PFSK-1 (cell line): ENCODE results near the gene ARHGEF2.

Experiments
- POLR2AphosphoS5 ChIP-seq: IDR thresholded peaks from 2 replicates; pipeline ENCODE4 v1.6.1; 2012; ENCODE audit warnings: low read depth, mild to moderate bottlenecking, control low read depth, low read length, moderate library complexity
- SIN3A ChIP-seq: IDR thresholded peaks from 2 replicates; pipeline ENCODE4 v1.6.1; 2012; ENCODE audit warnings: mild to moderate bottlenecking, low read length, moderate library complexity, borderline replicate concordance; ENCODE audit not compliant: insufficient read depth

DNA sequence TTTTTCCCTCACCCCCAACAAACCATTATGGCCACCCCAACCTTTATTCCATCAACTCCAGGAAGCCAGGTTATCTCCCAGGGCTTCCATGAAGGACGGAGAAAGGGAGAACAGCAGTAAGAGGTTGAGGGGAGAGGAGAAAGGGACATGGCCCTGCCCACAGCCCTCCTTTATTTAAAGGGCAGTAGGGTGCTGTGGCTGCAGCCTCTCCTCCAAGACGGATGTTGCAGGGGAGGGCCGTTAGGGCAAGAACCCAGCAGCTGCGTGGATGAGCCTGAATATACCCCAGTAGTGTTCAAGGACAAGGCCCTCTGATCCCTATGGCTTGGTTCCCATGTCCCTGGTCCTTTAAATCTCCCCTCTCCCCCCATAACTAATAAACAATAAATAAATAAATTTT, 31.1 kb downstream of the ARHGEF2 start:
- no peak for TF ChIP-seq SIN3A
- TF ChIP-seq POLR2AphosphoS5, result no peak
